SIG-M5 treated with dmso at 0.1 percent for 504 hours (cell line): ENCODE measurements around the gene COL1A2.

ENCODE experiments used
- DNase-seq: peaks from one replicate; lab custom pipeline; 2025; ENCODE audit not compliant: unreplicated experiment; lab: John Stamatoyannopoulos, UW

Gene COL1A2

GRCh38 chr7:94394437-94395140 lies at the start of gene COL1A2:
Gene COL1A2, plus strand, starts transcription at chr7:94394895. Its CDS starts 137 bp downstream, at chr7:94395032.
- DNase-seq = no peak

GRCh38 chr7:94345907-94346306 lies 48.8 kb upstream of the COL1A2 start:
- DNase-seq = no peak

- no peak for DNase-seq
These were observed 46.6 kb upstream of the COL1A2 start for GRCh38 chr7:94348142-94348541.

GRCh38 chr7:94350734-94351133 lies 44.0 kb upstream of the COL1A2 start:
- no peak for DNase-seq

- no peak for DNase-seq
These were observed 43.0 kb upstream of the COL1A2 start for GRCh38 chr7:94351703-94352102.

GRCh38 chr7:94352887-94353286 lies 41.8 kb upstream of the COL1A2 start:
- no peak for DNase-seq

GRCh38 chr7:94354953-94355352 lies 39.7 kb upstream of the COL1A2 start:
- DNase-seq = no peak

- no peak for DNase-seq
These were observed 39.2 kb upstream of the COL1A2 start for GRCh38 chr7:94355454-94355853.

GRCh38 chr7:94357076-94357475 lies 37.6 kb upstream of the COL1A2 start:
- DNase-seq = no peak

GRCh38 chr7:94360926-94361325 lies 33.8 kb upstream of the COL1A2 start:
- no peak for DNase-seq

- no peak for DNase-seq
These were observed 32.4 kb upstream of the COL1A2 start for GRCh38 chr7:94362276-94362675.

GRCh38 chr7:94364816-94365215 lies 29.9 kb upstream of the COL1A2 start:
- no peak for DNase-seq

GRCh38 chr7:94366163-94366562 lies 28.5 kb upstream of the COL1A2 start:
- no peak for DNase-seq

- no peak for DNase-seq
These were observed 27.9 kb upstream of the COL1A2 start for GRCh38 chr7:94366832-94367231.

GRCh38 chr7:94367949-94368348 lies 26.7 kb upstream of the COL1A2 start:
- no peak for DNase-seq

GRCh38 chr7:94368371-94368791 lies 26.3 kb upstream of the COL1A2 start:
- DNase-seq = no peak

GRCh38 chr7:94374231-94374630 lies 20.5 kb upstream of the COL1A2 start:
- DNase-seq = no peak

GRCh38 chr7:94374721-94375566 lies 19.8 kb upstream of the COL1A2 start:
- DNase-seq = no peak

- DNase-seq = no peak
These were observed 19.0 kb upstream of the COL1A2 start for GRCh38 chr7:94375691-94376090.

- no peak for DNase-seq
These were observed 18.4 kb upstream of the COL1A2 start for GRCh38 chr7:94376281-94376680.

GRCh38 chr7:94378356-94378755 lies 16.3 kb upstream of the COL1A2 start:
- DNase-seq = no peak

- no peak for DNase-seq
These were observed 14.4 kb upstream of the COL1A2 start for GRCh38 chr7:94380264-94380663.
